ENCODE data around the gene TMEM97.
"Not testable (repeated sequence)": the region's sequence is repeated elsewhere in the genome, so short reads cannot be mapped to it uniquely, and the experiment has no call there.

DNA sequence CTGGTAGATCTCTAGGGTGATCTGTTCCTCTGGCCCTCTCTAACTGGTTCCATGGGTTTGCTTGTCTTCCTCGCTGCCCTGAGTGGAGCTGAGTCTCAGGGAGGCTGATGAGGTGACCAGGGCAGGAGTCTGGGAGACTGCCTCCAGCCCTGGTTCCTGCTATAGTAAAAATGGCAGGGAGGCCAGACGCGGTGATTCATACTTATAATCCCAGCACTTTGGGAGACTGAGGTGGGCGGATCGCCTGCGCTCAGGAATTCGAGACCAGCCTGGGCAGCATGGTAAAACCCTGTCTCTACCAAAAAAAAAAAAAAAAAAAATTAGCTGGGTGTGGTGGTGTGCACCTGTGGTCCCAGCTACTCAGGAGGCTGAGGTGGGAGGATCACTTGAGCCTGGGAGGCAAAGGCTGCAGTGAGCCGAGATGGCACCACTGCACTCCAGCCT is 19.8 kb downstream of the TMEM97 start:
- TF ChIP-seq POLR2A, POLR2AphosphoS5, TAF1, POU2F2 (IDR thresholded peaks at IDR 0.05; ENCODE audit: low read depth, low read length): not testable (repeated sequence)

Measured in GM12891 (cell line).